Osteocyte (in vitro differentiated cells): ENCODE data around the gene GTF2H4. TPM values are rescaled to one million over a fixed set of nuclear protein-coding genes. Genes with fewer than 3 reads are reported as not detected.
A peak's percentile ranks its signal among the peaks of the same experiment; 100 is the strongest.

ENCODE experiments used
- DNase-seq: peaks from one replicate; pipeline ENCODE4 v3.0.0; 2021; ENCODE audit warnings: mixed read lengths; ENCODE audit not compliant: unreplicated experiment; ENCODE audit errors: extremely low spot score
- H3K27ac Mint-ChIP-seq: one replicate; pipeline ENCODE4 v1.8.0; 2021; ENCODE audit warnings: mild to moderate bottlenecking, mixed read lengths; ENCODE audit not compliant: unreplicated experiment
- H3K27me3 Mint-ChIP-seq: one replicate; pipeline ENCODE4 v1.8.0; 2021; ENCODE audit warnings: mixed read lengths; ENCODE audit not compliant: unreplicated experiment
- H3K36me3 Mint-ChIP-seq: one replicate; pipeline ENCODE4 v1.8.0; 2021; ENCODE audit warnings: mixed read lengths; ENCODE audit not compliant: unreplicated experiment
- H3K4me1 Mint-ChIP-seq: one replicate; pipeline ENCODE4 v1.8.0; 2021; ENCODE audit warnings: mixed read lengths; ENCODE audit not compliant: unreplicated experiment
- H3K4me3 Mint-ChIP-seq: one replicate; pipeline ENCODE4 v1.8.0; 2021; ENCODE audit warnings: mild to moderate bottlenecking, moderate library complexity, mixed read lengths; ENCODE audit not compliant: unreplicated experiment
- H3K9me3 Mint-ChIP-seq: one replicate; pipeline ENCODE4 v1.8.0; 2021; ENCODE audit warnings: mixed read lengths; ENCODE audit not compliant: unreplicated experiment
- CTCF ChIP-seq: fragments of 200-600 bp; sonication (generic); IDR thresholded peaks from 2 replicates; pipeline ENCODE4 v1.5.0; 2021; ENCODE audit warnings: antibody characterized with exemption, mild to moderate bottlenecking, moderate library complexity
- total RNA-seq: library from RNA; stranded (reverse); gene quantifications from 2 replicates; pipeline ENCODE4 v1.2.1, GENCODE V29; 2021

The GTF2H4 gene
- total RNA-seq, 1 donor from 2014 or later, result 39.3 TPM

GRCh38 chr6:30914076-30914853, 6.3 kb downstream of the GTF2H4 start, which contains the start of gene VARS2:
TSS of gene VARS2 (plus strand) at chr6:30914238. CDS start at chr6:30914837, 599 bp downstream.
- DNase-seq, result peak; percentile 96
- peak; percentile 52 for TF ChIP-seq CTCF
- H3K9me3 Mint-ChIP-seq, result no peaks in the 10 kb centered on the region
- no peaks in the 10 kb centered on the region for H3K27me3 Mint-ChIP-seq
- H3K4me1 Mint-ChIP-seq, result peaks cover 25% of the 10 kb centered on the region
- H3K4me3 Mint-ChIP-seq, result peak within 1 kb of the TSS; percentile 90
- peak within 1 kb of the TSS; percentile 91 for H3K27ac Mint-ChIP-seq
- peaks cover 21% of the 10 kb centered on the region for H3K36me3 Mint-ChIP-seq

GRCh38 chr6:30914854-30915590, 7.0 kb downstream of the GTF2H4 start:
- DNase-seq, result no peak
- H3K27ac Mint-ChIP-seq, result peak overlapping the region; percentile 91
- no peak for TF ChIP-seq CTCF

GRCh38 chr6:30915591-30915946, 7.6 kb downstream of the GTF2H4 start:
- H3K9me3 Mint-ChIP-seq, result no peaks in the 10 kb centered on the region
- H3K4me3 Mint-ChIP-seq, result peak overlapping the region; percentile 54
- no peak for DNase-seq
- H3K36me3 Mint-ChIP-seq, result peaks cover 29% of the 10 kb centered on the region
- TF ChIP-seq CTCF, result peak; percentile 78
- peak overlapping the region; percentile 39 for H3K27ac Mint-ChIP-seq
- no peaks in the 10 kb centered on the region for H3K27me3 Mint-ChIP-seq
- H3K4me1 Mint-ChIP-seq, result peaks cover 24% of the 10 kb centered on the region

More at GRCh38 chr6:30914854-30915590, 7.0 kb downstream of the GTF2H4 start:
- Mint-ChIP-seq H3K27me3 (no peaks in the 10 kb centered on the region), H3K4me3 (peak overlapping the region; percentile 90), H3K4me1 (peaks cover 24% of the 10 kb centered on the region), H3K36me3 (peaks cover 24% of the 10 kb centered on the region), H3K9me3 (no peaks in the 10 kb centered on the region)

- H3K9me3 Mint-ChIP-seq, result no peaks in the 10 kb centered on the region
- no peaks in the 10 kb centered on the region for H3K27me3 Mint-ChIP-seq
- H3K36me3 Mint-ChIP-seq, result peaks cover 25% of the 10 kb centered on the region
- no peak overlapping the region for H3K27ac Mint-ChIP-seq
- H3K4me3 Mint-ChIP-seq, result no peak overlapping the region
- no peak for TF ChIP-seq CTCF
- H3K4me1 Mint-ChIP-seq, result peaks cover 24% of the 10 kb centered on the region
- DNase-seq, result no peak
Observed at GRCh38 chr6:30917041-30917440, 9.0 kb downstream of the GTF2H4 start.

- TF ChIP-seq CTCF, result no peak
- Mint-ChIP-seq H3K4me3 (no peak overlapping the region), H3K27me3 (no peaks in the 10 kb centered on the region), H3K27ac (no peak overlapping the region), H3K9me3 (no peaks in the 10 kb centered on the region), H3K36me3 (peaks cover 25% of the 10 kb centered on the region), H3K4me1 (peaks cover 24% of the 10 kb centered on the region)
- DNase-seq, result no peak
Observed at GRCh38 chr6:30917487-30917886, 9.5 kb downstream of the GTF2H4 start.
